ENCODE data around the gene ROCK2. TPM values are rescaled to one million over a fixed set of nuclear protein-coding genes. Genes with fewer than 3 reads are reported as not detected.

ROCK2 gene
- polyA plus RNA-seq, 1 of the 3 experiments (the other 2 are of a cell fraction), result 4.2 TPM

DNA sequence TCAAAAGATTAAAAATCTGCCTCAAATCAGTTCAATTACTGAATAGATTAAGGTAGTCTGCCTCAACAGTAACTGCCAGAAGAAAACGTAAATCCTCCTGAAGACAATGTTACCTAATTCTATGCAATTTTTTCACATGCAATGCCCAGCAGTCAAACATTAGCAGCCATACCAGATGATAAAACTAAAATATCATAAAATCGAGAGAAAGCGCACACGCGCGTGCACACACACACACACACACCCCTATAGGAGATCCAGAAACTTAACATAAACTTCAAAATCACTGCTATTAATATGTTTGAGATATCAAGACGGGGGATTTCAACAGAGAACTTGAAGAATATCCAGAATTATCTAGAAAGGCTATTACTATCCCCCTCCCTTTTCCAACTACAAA lies 32.9 kb downstream of the ROCK2 start:
- Histone ChIP-seq H4K20me1 (ENCODE audit: insufficient read depth) (peaks cover 85% of the 10 kb centered on the region), H3K4me1 (ENCODE audit: control insufficient read depth in 1 of 2, insufficient read depth in 2 of 2, low read depth in 1 of 2, low read length in 1 of 2) (peaks cover 21 to 34% of the 10 kb centered on the region in 2 experiments; a peak in 3 of 4 replicates), H3F3A (replicated peaks; ENCODE audit: insufficient read depth) (peaks cover 6% of the 10 kb centered on the region), H3K36me3 (replicated peaks in 1 of 2; ENCODE audit: control insufficient read depth in 1 of 2, insufficient read depth in 2 of 2, low read length in 1 of 2) (no peaks in the 10 kb centered on the region), H3K9me3 (no peaks in the 10 kb centered on the region), H3K27ac (ENCODE audit: low read depth in 2 of 2, low read length in 1 of 2) (no peak overlapping the region), H3K79me2 (ENCODE audit: insufficient read depth) (peaks cover 98% of the 10 kb centered on the region), H3K4me2 (no peak overlapping the region), H2AFZ (ENCODE audit: low read depth) (no peak overlapping the region), H3K4me3 (ENCODE audit: low read depth in 2 of 2, low read length in 1 of 2) (no peak overlapping the region), H3K9me2 (no peaks in the 10 kb centered on the region), H3K9ac (no peak overlapping the region), H3K27me3 (ENCODE audit: insufficient read depth) (no peaks in the 10 kb centered on the region)
- TF ChIP-seq GATA2 (CRISPR knock-in tag; IDR thresholded peaks at IDR 0.05) (no peak), JUND (IDR thresholded peaks at IDR 0.05) (no peak), CHD2 (IDR thresholded peaks at IDR 0.05; ENCODE audit: low read length, partially characterized antibody) (no peak), FOSL2 (IDR thresholded peaks at IDR 0.05; ENCODE audit: borderline replicate concordance, low read depth) (no peak), TAF1 (IDR thresholded peaks at IDR 0.05; ENCODE audit: borderline replicate concordance, low read depth, low read length) (no peak), SIN3A (IDR thresholded peaks at IDR 0.05; ENCODE audit: borderline replicate concordance, low read depth, low read length) (no peak), FOXJ3 (CRISPR knock-in tag; IDR thresholded peaks at IDR 0.05) (no peak), TEAD4 (IDR thresholded peaks at IDR 0.05; ENCODE audit: borderline replicate concordance, insufficient read depth) (no peak), MEF2A (IDR thresholded peaks at IDR 0.05; ENCODE audit: borderline replicate concordance, low read depth) (no peak), MXI1 (IDR thresholded peaks at IDR 0.05; ENCODE audit: low read depth, low read length) (no peak)
- TF ChIP-seq, protein P1, sequence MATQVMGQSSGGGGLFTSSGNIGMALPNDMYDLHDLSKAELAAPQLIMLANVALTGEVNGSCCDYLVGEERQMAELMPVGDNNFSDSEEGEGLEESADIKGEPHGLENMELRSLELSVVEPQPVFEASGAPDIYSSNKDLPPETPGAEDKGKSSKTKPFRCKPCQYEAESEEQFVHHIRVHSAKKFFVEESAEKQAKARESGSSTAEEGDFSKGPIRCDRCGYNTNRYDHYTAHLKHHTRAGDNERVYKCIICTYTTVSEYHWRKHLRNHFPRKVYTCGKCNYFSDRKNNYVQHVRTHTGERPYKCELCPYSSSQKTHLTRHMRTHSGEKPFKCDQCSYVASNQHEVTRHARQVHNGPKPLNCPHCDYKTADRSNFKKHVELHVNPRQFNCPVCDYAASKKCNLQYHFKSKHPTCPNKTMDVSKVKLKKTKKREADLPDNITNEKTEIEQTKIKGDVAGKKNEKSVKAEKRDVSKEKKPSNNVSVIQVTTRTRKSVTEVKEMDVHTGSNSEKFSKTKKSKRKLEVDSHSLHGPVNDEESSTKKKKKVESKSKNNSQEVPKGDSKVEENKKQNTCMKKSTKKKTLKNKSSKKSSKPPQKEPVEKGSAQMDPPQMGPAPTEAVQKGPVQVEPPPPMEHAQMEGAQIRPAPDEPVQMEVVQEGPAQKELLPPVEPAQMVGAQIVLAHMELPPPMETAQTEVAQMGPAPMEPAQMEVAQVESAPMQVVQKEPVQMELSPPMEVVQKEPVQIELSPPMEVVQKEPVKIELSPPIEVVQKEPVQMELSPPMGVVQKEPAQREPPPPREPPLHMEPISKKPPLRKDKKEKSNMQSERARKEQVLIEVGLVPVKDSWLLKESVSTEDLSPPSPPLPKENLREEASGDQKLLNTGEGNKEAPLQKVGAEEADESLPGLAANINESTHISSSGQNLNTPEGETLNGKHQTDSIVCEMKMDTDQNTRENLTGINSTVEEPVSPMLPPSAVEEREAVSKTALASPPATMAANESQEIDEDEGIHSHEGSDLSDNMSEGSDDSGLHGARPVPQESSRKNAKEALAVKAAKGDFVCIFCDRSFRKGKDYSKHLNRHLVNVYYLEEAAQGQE (IDR thresholded peaks at IDR 0.05; ENCODE audit: low read depth, low read length), result no peak
- TF ChIP-seq, protein P2, sequence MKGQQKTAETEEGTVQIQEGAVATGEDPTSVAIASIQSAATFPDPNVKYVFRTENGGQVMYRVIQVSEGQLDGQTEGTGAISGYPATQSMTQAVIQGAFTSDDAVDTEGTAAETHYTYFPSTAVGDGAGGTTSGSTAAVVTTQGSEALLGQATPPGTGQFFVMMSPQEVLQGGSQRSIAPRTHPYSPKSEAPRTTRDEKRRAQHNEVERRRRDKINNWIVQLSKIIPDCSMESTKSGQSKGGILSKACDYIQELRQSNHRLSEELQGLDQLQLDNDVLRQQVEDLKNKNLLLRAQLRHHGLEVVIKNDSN (IDR thresholded peaks at IDR 0.05; ENCODE audit: borderline replicate concordance, low read depth), result no peak
- TF ChIP-seq, protein P3, sequence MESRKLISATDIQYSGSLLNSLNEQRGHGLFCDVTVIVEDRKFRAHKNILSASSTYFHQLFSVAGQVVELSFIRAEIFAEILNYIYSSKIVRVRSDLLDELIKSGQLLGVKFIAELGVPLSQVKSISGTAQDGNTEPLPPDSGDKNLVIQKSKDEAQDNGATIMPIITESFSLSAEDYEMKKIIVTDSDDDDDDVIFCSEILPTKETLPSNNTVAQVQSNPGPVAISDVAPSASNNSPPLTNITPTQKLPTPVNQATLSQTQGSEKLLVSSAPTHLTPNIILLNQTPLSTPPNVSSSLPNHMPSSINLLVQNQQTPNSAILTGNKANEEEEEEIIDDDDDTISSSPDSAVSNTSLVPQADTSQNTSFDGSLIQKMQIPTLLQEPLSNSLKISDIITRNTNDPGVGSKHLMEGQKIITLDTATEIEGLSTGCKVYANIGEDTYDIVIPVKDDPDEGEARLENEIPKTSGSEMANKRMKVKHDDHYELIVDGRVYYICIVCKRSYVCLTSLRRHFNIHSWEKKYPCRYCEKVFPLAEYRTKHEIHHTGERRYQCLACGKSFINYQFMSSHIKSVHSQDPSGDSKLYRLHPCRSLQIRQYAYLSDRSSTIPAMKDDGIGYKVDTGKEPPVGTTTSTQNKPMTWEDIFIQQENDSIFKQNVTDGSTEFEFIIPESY (IDR thresholded peaks at IDR 0.05; ENCODE audit: borderline replicate concordance, low read depth), result no peak
- 82% methylated on average over 7 of the region's 7 CpGs for WGBS (ENCODE audit: low lambda C conversion rate)
- ChIA-PET CTCF (interaction anchor here (1.4 to 2.2 kb wide), 2 partner anchors 14 to 179 kb away, joined by 4 to 11 read pairs; a partner anchor contains a TSS), POLR2A (no interaction called here)
- DNase-seq, result no peak

Data from SK-N-SH (cell line).